ENCODE data around the gene DDX47. TPM values are rescaled to one million over a fixed set of nuclear protein-coding genes. Genes with fewer than 3 reads are reported as not detected.
"Not testable (repeated sequence)": the region's sequence is repeated elsewhere in the genome, so short reads cannot be mapped to it uniquely, and the experiment has no call there.

DDX47 gene
- total and polyA plus RNA-seq, 2 experiments from 2014 or later = 54.0 to 90.8 TPM

- Histone ChIP-seq H3K4me1 (ENCODE audit: insufficient read depth) (0 out of 2 replicates have a peak, but pooled peaks cover 4% of the 10 kb centered on the region), H3K27ac (ENCODE audit: low read depth) (no peak overlapping the region), H3K36me3 (ENCODE audit: insufficient read depth) (no peaks in the 10 kb centered on the region), H4K20me1 (replicated peaks; ENCODE audit: insufficient read depth) (0 out of 2 replicates have a peak, but pooled peaks cover 5% of the 10 kb centered on the region), H3K79me2 (replicated peaks; ENCODE audit: insufficient read depth) (no peaks in the 10 kb centered on the region), H3K4me2 (no peak overlapping the region), H3K27me3 (ENCODE audit: insufficient read depth) (no peaks in the 10 kb centered on the region), H2AFZ (no peak overlapping the region), H3K9me2 (ENCODE audit: insufficient read depth) (no peaks in the 10 kb centered on the region), H3K4me3 (no peak overlapping the region), H3F3A (replicated peaks; ENCODE audit: low read depth) (no peaks in the 10 kb centered on the region)
- ATAC-seq (no peak), DNase-seq (ENCODE audit: low spot score) (no peak)
- Mint-ChIP-seq H3K4me1 (peaks cover 13% of the 10 kb centered on the region), H3K9me3 (peaks cover 3% of the 10 kb centered on the region; the same call in 1 of the 3 replicates), H3K4me3 (no peak overlapping the region), H3K27me3 (ENCODE audit: insufficient read depth, low read depth, poor library complexity) (peaks cover 2% of the 10 kb centered on the region), H3K36me3 (ENCODE audit: low read depth) (0 out of 3 replicates have a peak, but pooled peaks cover 8% of the 10 kb centered on the region), H3K27ac (no peak overlapping the region)
- no peak for TF ChIP-seq ZNF114 (CRISPR knock-in tag; IDR thresholded peaks at IDR 0.05)
- no peak for TF ChIP-seq STAT1 (IDR thresholded peaks at IDR 0.05; ENCODE audit: unreplicated experiment)
- TF ChIP-seq REST (IDR thresholded peaks at IDR 0.05; ENCODE audit: unreplicated experiment) = no peak
These were observed 27.4 kb downstream of the DDX47 start for GRCh38 chr12:12840580-12840899.

- H3K4me3 Mint-ChIP-seq; H3K36me3 ChIP-seq (ENCODE audit: insufficient read depth); H3K27ac ChIP-seq (ENCODE audit: low read depth); H3K36me3 Mint-ChIP-seq (ENCODE audit: low read depth); H3K27me3 ChIP-seq (ENCODE audit: insufficient read depth); H3K27me3 Mint-ChIP-seq (ENCODE audit: insufficient read depth, low read depth, poor library complexity); H4K20me1 ChIP-seq (replicated peaks; ENCODE audit: insufficient read depth); H2AFZ ChIP-seq; H3K4me2 ChIP-seq; H3K9me3 Mint-ChIP-seq; H3K4me1 ChIP-seq (ENCODE audit: insufficient read depth); H3K9me2 ChIP-seq (ENCODE audit: insufficient read depth); DNase-seq (ENCODE audit: low spot score); H3K4me3 ChIP-seq; H3F3A ChIP-seq (replicated peaks; ENCODE audit: low read depth); ATAC-seq; H3K27ac Mint-ChIP-seq; H3K79me2 ChIP-seq (replicated peaks; ENCODE audit: insufficient read depth): not testable (repeated sequence)
- H3K4me1 Mint-ChIP-seq = peaks cover 13% of the 10 kb centered on the region
These were observed 28.3 kb downstream of the DDX47 start for GRCh38 chr12:12841428-12841827.

GRCh38 chr12:12845794-12846243 lies 32.7 kb downstream of the DDX47 start:
- no peak for ATAC-seq
- no peaks in the 10 kb centered on the region for H3K27me3 ChIP-seq (ENCODE audit: insufficient read depth)
- no peak overlapping the region for H3K27ac Mint-ChIP-seq
- no peak for TF ChIP-seq ZNF114 (CRISPR knock-in tag; IDR thresholded peaks at IDR 0.05)
- TF ChIP-seq CTCF (conservative IDR thresholded peaks at IDR 0.05; ENCODE audit: low read depth in 2 of 2) = no peak
- no peak for TF ChIP-seq EZH2 (IDR thresholded peaks at IDR 0.05; ENCODE audit: low read depth, unreplicated experiment)
- TF ChIP-seq CREB1 (CRISPR knock-in tag; IDR thresholded peaks at IDR 0.05; ENCODE audit: low read depth) = no peak
- TF ChIP-seq ZNF331 (CRISPR knock-in tag; IDR thresholded peaks at IDR 0.05; ENCODE audit: low read depth) = no peak
- no peak for TF ChIP-seq JUNB (IDR thresholded peaks at IDR 0.05; ENCODE audit: unreplicated experiment)
- no peak for TF ChIP-seq REST (IDR thresholded peaks at IDR 0.05; ENCODE audit: unreplicated experiment)
- no peak for TF ChIP-seq POLR2AphosphoS5 (IDR thresholded peaks at IDR 0.05; ENCODE audit: low read depth)
- TF ChIP-seq NANOG (IDR thresholded peaks at IDR 0.05; ENCODE audit: borderline replicate concordance) = no peak
- no peak for TF ChIP-seq STAT1 (IDR thresholded peaks at IDR 0.05; ENCODE audit: unreplicated experiment)

More at GRCh38 chr12:12845794-12846243, 32.7 kb downstream of the DDX47 start:
- Histone ChIP-seq H3K4me3 (no peak overlapping the region), H3K4me1 (ENCODE audit: insufficient read depth) (no peaks in the 10 kb centered on the region), H2AFZ (no peak overlapping the region), H3K9me2 (ENCODE audit: insufficient read depth) (no peaks in the 10 kb centered on the region), H3K27ac (ENCODE audit: low read depth) (peak overlapping the region; percentile 39; the same call in 1 of the 2 replicates), H3K4me2 (no peak overlapping the region), H4K20me1 (replicated peaks; ENCODE audit: insufficient read depth) (no peaks in the 10 kb centered on the region), H3K36me3 (ENCODE audit: insufficient read depth) (no peaks in the 10 kb centered on the region), H3K79me2 (replicated peaks; ENCODE audit: insufficient read depth) (no peaks in the 10 kb centered on the region), H3F3A (replicated peaks; ENCODE audit: low read depth) (no peaks in the 10 kb centered on the region)
- peaks cover 4% of the 10 kb centered on the region for H3K27me3 Mint-ChIP-seq (ENCODE audit: insufficient read depth, low read depth, poor library complexity)
- H3K4me3 Mint-ChIP-seq = no peak overlapping the region
- H3K9me3 Mint-ChIP-seq = peaks cover 7% of the 10 kb centered on the region; the same call in 2 of the 3 replicates
- peaks cover 17% of the 10 kb centered on the region for H3K36me3 Mint-ChIP-seq (ENCODE audit: low read depth)
- DNase-seq (ENCODE audit: low spot score) = no peak
- H3K4me1 Mint-ChIP-seq = no peaks in the 10 kb centered on the region

All from GM23338 (cell line).